Measurements from ENCODE around the gene ZBTB11.

Gene ZBTB11

GRCh38 chr3:101603184-101603583 is 73.7 kb downstream of the ZBTB11 start:
- no peak for DNase-seq

DNA sequence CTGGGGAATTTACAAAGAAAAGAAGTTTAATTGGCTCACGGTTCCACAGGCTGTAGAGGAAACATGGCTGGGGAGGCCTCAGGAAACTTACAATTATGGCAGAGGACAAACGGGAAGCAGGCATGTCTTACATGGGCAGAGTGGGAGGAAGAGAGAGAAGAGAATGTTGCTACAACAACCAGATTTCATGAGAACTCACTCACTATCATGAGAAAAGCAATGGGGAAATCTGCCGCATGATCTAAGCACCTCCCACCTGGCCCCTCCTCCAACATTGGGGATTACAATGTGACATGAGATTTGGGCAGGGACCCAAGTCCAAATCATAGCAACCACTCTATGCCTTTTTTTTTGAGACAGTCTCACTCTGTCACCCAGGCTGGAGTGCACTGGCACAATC is 74.2 kb downstream of the ZBTB11 start:
- no peak for DNase-seq

Data from stimulated activated CD4-positive, alpha-beta T cell treated with anti-CD3 and anti-CD28 coated beads, Interleukin-12 subunit alpha, Interleukin-12 subunit beta, amount 100 ng/mL, for 4 hours (primary cell).